HepG2 (cell line): ENCODE results near the gene KCNJ1. TPM values are rescaled to one million over a fixed set of nuclear protein-coding genes. Genes with fewer than 3 reads are reported as not detected.

Experiments
- ATAC-seq: fragments of 200-7000 bp; cut with Tn5 transposase; 3 replicates; pipeline ENCODE4 v1.9.1; 2020; ENCODE audit warnings: mild to moderate bottlenecking, moderate library complexity
- BruUV-seq: library from RNA; stranded (reverse); fragments of 400-500 nt; replicated peaks from 2 replicates; lab custom pipeline; 2021; lab: Mats Ljungman, UMichigan
- CTCF ChIA-PET: fragments of 300-600 bp; formaldehyde crosslinking; extraction: SDS; loops from one replicate; lab custom pipeline; 2021; ENCODE audit warnings: low total read pairs, inconsistent platforms, low intra/inter-chr PET ratio; lab: Yijun Ruan, JAX
- POLR2A ChIA-PET: fragments of 350-600 bp; sonication (Branson Sonifier 250); formaldehyde crosslinking; loops from one replicate; lab custom pipeline; 2020; ENCODE audit warnings: antibody characterized with exemption, inconsistent platforms; lab: Yijun Ruan, JAX
- DNase-seq: peaks from one replicate; pipeline ENCODE4 v3.0.0-alpha.2; 2015; ENCODE audit warnings: low spot score
- FAIRE-seq: peaks from 3 replicates; lab custom pipeline; 2011; peaks lifted over from hg19 to GRCh38; lab: Jason Lieb, UNC
- H2AFZ ChIP-seq: one replicate; pipeline ENCODE4 v1.6.1; 2011; ENCODE audit warnings: low read length, inconsistent platforms
- H3K27ac ChIP-seq: fragments of 300-600 bp; 3 replicates; pipeline ENCODE4 v1.8.0; 2011; ENCODE audit warnings: mixed run types, mild to moderate bottlenecking, mixed read lengths, low read length, inconsistent platforms; ENCODE audit not compliant: insufficient read depth; ENCODE audit errors: extremely low read length
- H3K27me3 ChIP-seq, 2 experiments: fragments of 200-600 bp in 1 of 2; 2 replicates in 1 of 2; 3 replicates in 1 of 2; pipeline versions ENCODE4 v1.6.0 to v1.8.0; 2011; ENCODE audit warnings: low read length in 2 of 2, mild to moderate bottlenecking in 2 of 2, moderate library complexity in 2 of 2, inconsistent platforms in 1 of 2; ENCODE audit not compliant: insufficient read depth in 2 of 2, control insufficient read depth in 1 of 2
- H3K36me3 ChIP-seq, 2 experiments: fragments of 200-600 bp in 1 of 2; replicated peaks in 1 of 2; 2 replicates in 1 of 2; 3 replicates in 1 of 2; pipeline versions ENCODE4 v1.5.1 to v1.8.0; 2011; ENCODE audit warnings: low read length in 2 of 2, inconsistent platforms in 1 of 2; ENCODE audit not compliant: insufficient read depth in 2 of 2, control insufficient read depth in 1 of 2
- H3K4me1 ChIP-seq: 2 replicates; pipeline ENCODE4 v1.5.1; 2012; ENCODE audit warnings: low read length, inconsistent platforms; ENCODE audit not compliant: insufficient read depth
- H3K4me2 ChIP-seq: 2 replicates; pipeline ENCODE4 v1.6.0; 2011; ENCODE audit warnings: low read depth, low read length, inconsistent platforms
- H3K4me3 ChIP-seq, 3 experiments: fragments of 200-600 bp in 1 of 3; sonication (generic), shearing (Covaris generic) in 1 of 3; replicated peaks in 1 of 3; 2 replicates each; pipeline ENCODE4 v1.5.1; 2011 to 2016; ENCODE audit warnings: low read length in 3 of 3, inconsistent platforms in 2 of 3, low read depth in 2 of 3, mild to moderate bottlenecking in 2 of 3, control low read depth in 1 of 3, mixed read lengths in 1 of 3; ENCODE audit not compliant: insufficient read depth in 1 of 3
- H3K79me2 ChIP-seq: one replicate; pipeline ENCODE4 v1.6.1; 2011; ENCODE audit warnings: low read length, inconsistent platforms; ENCODE audit not compliant: insufficient read depth
- H3K9ac ChIP-seq: 2 replicates; pipeline ENCODE4 v1.6.0; 2011; ENCODE audit warnings: mild to moderate bottlenecking, low read depth, low read length, inconsistent platforms; ENCODE audit not compliant: insufficient read depth
- H3K9me3 ChIP-seq: 2 replicates; pipeline ENCODE4 v1.5.1; 2012; ENCODE audit warnings: mild to moderate bottlenecking, low read length
- H4K20me1 ChIP-seq: 2 replicates; pipeline ENCODE4 v1.6.0; 2011; ENCODE audit warnings: inconsistent platforms, mild to moderate bottlenecking, low read length, moderate library complexity; ENCODE audit not compliant: insufficient read depth
- AGO1 ChIP-seq: fragments of 200-400 bp; formaldehyde crosslinking; IDR thresholded peaks from 2 replicates; pipeline ENCODE4 v1.6.1; 2017; ENCODE audit warnings: mild to moderate bottlenecking, low read depth, low read length, moderate library complexity; ENCODE audit not compliant: poor library complexity, severe bottlenecking
- FOXA1 ChIP-seq, 2 experiments: fragments of 450-650 bp in 1 of 2; sonication (generic) in 1 of 2; formaldehyde crosslinking in 1 of 2; IDR thresholded peaks; 2 replicates each; pipeline versions ENCODE4 v1.4.0 to v1.6.1; 2016 to 2020; ENCODE audit warnings: missing genetic modification reagents in 1 of 2
- REXO4 ChIP-seq: sonication (generic); formaldehyde crosslinking; IDR thresholded peaks from 2 replicates; pipeline ENCODE4 v1.8.0; 2022; ENCODE audit warnings: missing genetic modification reagents, mild to moderate bottlenecking, borderline replicate concordance
- ZGPAT ChIP-seq: IDR thresholded peaks from 2 replicates; pipeline ENCODE4 v1.6.1; 2016; ENCODE audit warnings: mild to moderate bottlenecking
- ZNF251 ChIP-seq: sonication (generic); formaldehyde crosslinking; IDR thresholded peaks from 2 replicates; pipeline ENCODE4 v1.9.0; 2021; ENCODE audit warnings: mild to moderate bottlenecking, missing genetic modification reagents
- ZNF512B ChIP-seq: sonication (generic); formaldehyde crosslinking; IDR thresholded peaks from 2 replicates; pipeline ENCODE4 v1.5.1; 2020; ENCODE audit warnings: missing genetic modification reagents, mild to moderate bottlenecking, borderline replicate concordance
- ZNF558 ChIP-seq: sonication (generic); formaldehyde crosslinking; IDR thresholded peaks from 2 replicates; pipeline ENCODE4 v1.9.0; 2022; ENCODE audit warnings: mild to moderate bottlenecking, missing genetic modification reagents, borderline replicate concordance
- WGBS: methylation state at CpG from one replicate; pipeline ENCODE4 v1.1.6; 2017; ENCODE audit warnings: low lambda C conversion rate; 5-methylcytosine and 5-hydroxymethylcytosine counted together
- in situ Hi-C: cut with HindIII; loops from 2 replicates; pipeline ENCODE4 v1.10.0; 2017; ENCODE audit warnings: low pct_unique_long_range_greater_than_20kb; ENCODE audit not compliant: extremely low pct_ligation_motif_present
- intact Hi-C: fragments of 100-400 bp; cut with micrococcal nuclease; formaldehyde crosslinking; loops from one replicate; pipeline ENCODE4 v1.10.0; 2022; ENCODE audit not compliant: unreplicated experiment
- polyA plus RNA-seq, 8 experiments: library from polyadenylated mRNA; depleted of rRNA in 3 of 8; stranded (reverse) in 7 of 8; unstranded in 1 of 8; fragments of >200 nt; fragmentation: Illumina TruSeq in 4 of 8; extraction: Trizol in 4 of 8; gene quantifications; 2 replicates each; pipeline versions ENCODE4 v1.2.1 to v1.2.3, GENCODE V29; 2011 to 2016; ENCODE audit warnings: low read depth in 4 of 8, missing spikeins in 1 of 8, mixed read lengths in 1 of 8; ENCODE audit not compliant: insufficient read depth in 1 of 8
- total RNA-seq, 5 experiments: library from RNA; depleted of rRNA; stranded (reverse); fragments of >200 nt; fragmentation: Illumina TruSeq; extraction: Trizol; gene quantifications; 2 replicates each; pipeline ENCODE4 v1.2.3, GENCODE V29; 2016; ENCODE audit warnings: low read depth in 1 of 5
- TF ChIP-seq, protein P1 (sequence below): sonication (generic); formaldehyde crosslinking; IDR thresholded peaks from 2 replicates; pipeline ENCODE4 v1.4.0; 2020; ENCODE audit warnings: low read depth, missing genetic modification reagents
- TF ChIP-seq, protein P2 (sequence below): sonication (generic); formaldehyde crosslinking; IDR thresholded peaks from 2 replicates; pipeline ENCODE4 v1.5.1; 2020; ENCODE audit warnings: mild to moderate bottlenecking, missing genetic modification reagents, moderate library complexity

The KCNJ1 gene
- total and polyA plus RNA-seq, 2 of the 13 experiments (the other 11 are each of a cell fraction or from before 2014, with no cell fraction given) = not detected

DNA sequence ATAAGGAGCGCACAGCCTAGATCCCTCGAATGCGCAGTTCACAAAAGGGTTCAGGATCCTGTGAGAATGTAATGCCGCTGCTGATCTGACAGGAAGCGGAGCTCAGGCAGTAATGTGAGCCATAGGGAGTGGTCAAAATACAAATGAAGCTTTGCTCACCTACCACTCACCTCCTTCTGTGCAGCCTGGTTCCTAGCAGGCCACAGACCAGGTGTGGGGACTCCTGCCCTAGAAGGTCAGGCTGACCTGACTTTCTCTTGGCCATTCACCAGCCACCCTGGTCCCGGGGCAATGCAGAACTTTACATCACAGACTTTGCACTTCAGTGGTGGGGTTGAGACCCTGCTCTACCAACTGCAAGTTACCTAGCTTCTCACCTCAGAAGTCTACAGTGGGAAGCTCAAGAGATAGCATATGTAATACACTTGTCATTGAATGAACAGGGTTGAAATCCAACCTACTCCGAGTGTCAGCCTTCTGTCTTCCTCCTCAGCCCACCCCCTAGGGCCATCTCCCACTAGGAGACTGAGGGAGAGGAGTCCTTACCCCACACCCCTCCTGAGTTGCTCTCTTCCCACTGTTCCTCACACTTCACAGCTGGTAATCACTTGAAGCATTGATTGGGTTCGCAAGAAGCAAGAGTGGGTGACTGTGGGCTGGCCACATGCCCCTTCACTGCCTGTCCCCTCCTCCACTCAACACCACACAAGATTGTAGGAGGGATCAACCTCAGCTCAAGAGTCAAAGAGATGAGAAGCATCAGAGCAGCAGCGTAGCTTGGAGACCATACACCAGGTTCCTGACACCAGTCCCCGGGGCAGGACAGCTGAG, 2.0 kb upstream of the KCNJ1 start:
- Histone ChIP-seq H3K4me1 (no peaks in the 10 kb centered on the region), H3K27ac (no peak overlapping the region), H3K4me2 (no peak overlapping the region), H3K27me3 (no peaks in the 10 kb centered on the region; a peak in 2 of 5 replicates), H4K20me1 (no peaks in the 10 kb centered on the region), H3K9me3 (no peaks in the 10 kb centered on the region), H3K36me3 (no peaks in the 10 kb centered on the region), H3K4me3 (no peak overlapping the region), H2AFZ (no peak overlapping the region), H3K79me2 (no peaks in the 10 kb centered on the region), H3K9ac (no peak overlapping the region)
- FAIRE-seq (no peak), DNase-seq (no peak), ATAC-seq (peak; percentile 37)
- ChIA-PET POLR2A (no interaction called here), CTCF (no interaction called here)
- in situ Hi-C loops (no loop called here), intact Hi-C loops (no loop called here)
- WGBS = 65% methylated on average over 9 of the region's 10 CpGs
- no TSS peak for BruUV-seq
- TF ChIP-seq AGO1 (no peak), ZNF251 (CRISPR knock-in tag) (no peak), ZGPAT (no peak), ZNF558 (CRISPR knock-in tag) (no peak), REXO4 (no peak), ZNF512B (CRISPR knock-in tag) (no peak), FOXA1 (IDR thresholded peaks at IDR 0.05) (no peak), FOXA1 (CRISPR knock-in tag; IDR thresholded peaks at IDR 0.05) (no peak)
- TF ChIP-seq, protein P1, sequence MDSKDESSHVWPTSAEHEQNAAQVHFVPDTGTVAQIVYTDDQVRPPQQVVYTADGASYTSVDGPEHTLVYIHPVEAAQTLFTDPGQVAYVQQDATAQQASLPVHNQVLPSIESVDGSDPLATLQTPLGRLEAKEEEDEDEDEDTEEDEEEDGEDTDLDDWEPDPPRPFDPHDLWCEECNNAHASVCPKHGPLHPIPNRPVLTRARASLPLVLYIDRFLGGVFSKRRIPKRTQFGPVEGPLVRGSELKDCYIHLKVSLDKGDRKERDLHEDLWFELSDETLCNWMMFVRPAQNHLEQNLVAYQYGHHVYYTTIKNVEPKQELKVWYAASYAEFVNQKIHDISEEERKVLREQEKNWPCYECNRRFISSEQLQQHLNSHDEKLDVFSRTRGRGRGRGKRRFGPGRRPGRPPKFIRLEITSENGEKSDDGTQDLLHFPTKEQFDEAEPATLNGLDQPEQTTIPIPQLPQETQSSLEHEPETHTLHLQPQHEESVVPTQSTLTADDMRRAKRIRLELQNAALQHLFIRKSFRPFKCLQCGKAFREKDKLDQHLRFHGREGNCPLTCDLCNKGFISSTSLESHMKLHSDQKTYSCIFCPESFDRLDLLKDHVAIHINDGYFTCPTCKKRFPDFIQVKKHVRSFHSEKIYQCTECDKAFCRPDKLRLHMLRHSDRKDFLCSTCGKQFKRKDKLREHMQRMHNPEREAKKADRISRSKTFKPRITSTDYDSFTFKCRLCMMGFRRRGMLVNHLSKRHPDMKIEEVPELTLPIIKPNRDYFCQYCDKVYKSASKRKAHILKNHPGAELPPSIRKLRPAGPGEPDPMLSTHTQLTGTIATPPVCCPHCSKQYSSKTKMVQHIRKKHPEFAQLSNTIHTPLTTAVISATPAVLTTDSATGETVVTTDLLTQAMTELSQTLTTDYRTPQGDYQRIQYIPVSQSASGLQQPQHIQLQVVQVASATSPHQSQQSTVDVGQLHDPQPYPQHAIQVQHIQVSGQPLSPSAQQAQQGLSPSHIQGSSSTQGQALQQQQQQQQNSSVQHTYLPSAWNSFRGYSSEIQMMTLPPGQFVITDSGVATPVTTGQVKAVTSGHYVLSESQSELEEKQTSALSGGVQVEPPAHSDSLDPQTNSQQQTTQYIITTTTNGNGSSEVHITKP (CRISPR knock-in tag) = no peak
- TF ChIP-seq, protein P2, sequence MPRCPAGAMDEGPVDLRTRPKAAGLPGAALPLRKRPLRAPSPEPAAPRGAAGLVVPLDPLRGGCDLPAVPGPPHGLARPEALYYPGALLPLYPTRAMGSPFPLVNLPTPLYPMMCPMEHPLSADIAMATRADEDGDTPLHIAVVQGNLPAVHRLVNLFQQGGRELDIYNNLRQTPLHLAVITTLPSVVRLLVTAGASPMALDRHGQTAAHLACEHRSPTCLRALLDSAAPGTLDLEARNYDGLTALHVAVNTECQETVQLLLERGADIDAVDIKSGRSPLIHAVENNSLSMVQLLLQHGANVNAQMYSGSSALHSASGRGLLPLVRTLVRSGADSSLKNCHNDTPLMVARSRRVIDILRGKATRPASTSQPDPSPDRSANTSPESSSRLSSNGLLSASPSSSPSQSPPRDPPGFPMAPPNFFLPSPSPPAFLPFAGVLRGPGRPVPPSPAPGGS (CRISPR knock-in tag) = no peak
